ENCODE results near the gene BTBD7. TPM values are rescaled to one million over a fixed set of nuclear protein-coding genes. Genes with fewer than 3 reads are reported as not detected.

BTBD7 gene
- total RNA-seq, 1 experiment from 2014 or later, result 17.2 TPM

DNA sequence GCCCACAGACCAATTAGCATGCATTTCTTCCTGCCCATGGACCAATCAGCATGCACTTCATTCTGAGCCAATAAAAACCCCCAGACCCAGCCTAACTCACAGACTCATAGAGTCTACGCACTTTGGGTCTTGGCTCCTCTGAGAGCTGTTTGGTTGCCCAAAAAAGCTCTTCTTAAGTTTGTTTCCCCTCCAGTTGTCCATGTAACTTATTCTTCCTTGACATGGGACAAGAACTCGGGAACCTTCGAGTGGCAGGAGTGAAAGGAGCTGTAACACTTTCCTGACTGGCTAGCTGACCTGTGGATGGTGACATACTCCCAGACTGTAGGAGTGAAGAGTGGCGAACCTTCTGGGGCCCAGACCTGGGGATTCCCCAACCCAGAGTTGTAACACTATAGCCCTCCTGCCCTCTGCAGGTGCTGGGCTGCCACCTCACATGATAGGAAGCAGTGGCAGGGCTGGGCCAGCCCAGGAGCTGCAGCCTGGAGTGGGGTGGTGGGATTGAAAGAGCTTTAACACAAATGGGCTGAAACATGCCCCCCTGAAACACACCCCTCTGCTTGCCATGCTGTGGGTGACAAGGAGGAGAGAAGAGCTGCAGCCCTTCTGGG lies 4.4 kb upstream of the BTBD7 start:
- Histone ChIP-seq H3K4me3 (no peak overlapping the region), H3K4me1 (replicated peaks) (0 out of 2 replicates have a peak, but pooled peaks cover 6% of the 10 kb centered on the region), H3K27me3 (replicated peaks) (no peaks in the 10 kb centered on the region), H3K36me3 (peaks cover 4% of the 10 kb centered on the region), H3K27ac (no peak overlapping the region), H3K9me3 (replicated peaks) (peaks cover 2% of the 10 kb centered on the region; the same call in 1 of the 2 replicates)
- no peak for DNase-seq (ENCODE audit: low read depth in 1 of 2, low spot score in 2 of 2)

DNA sequence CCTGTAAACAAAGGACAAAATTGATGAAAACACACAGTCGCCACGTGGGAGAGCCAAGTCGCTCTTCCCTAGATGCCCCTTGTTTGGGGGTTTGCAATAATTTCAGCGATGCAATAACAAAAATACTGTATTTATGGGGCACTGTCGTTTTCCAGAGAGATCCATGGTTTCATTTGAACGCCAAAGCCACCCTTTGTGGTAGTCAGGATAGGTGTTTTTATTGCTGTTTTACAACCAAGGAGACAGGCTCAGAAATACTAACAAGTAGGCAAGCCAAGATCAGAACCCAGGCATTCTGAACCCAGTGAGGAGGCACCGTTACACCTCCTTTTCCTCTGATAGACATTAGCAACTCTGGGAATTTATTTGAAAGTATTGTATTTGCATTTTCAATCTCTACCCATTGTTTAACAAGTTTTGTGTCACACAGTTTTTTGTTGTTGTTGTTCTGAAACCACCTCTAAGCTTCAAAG lies 831 bp upstream of the BTBD7 start:
- Histone ChIP-seq H3K4me1 (replicated peaks) (peaks cover 17% of the 10 kb centered on the region), H3K27me3 (replicated peaks) (no peaks in the 10 kb centered on the region), H3K27ac (peak overlapping the region; percentile 30), H3K9me3 (replicated peaks) (no peaks in the 10 kb centered on the region; the same call in 1 of the 2 replicates), H3K36me3 (peaks cover 14% of the 10 kb centered on the region), H3K4me3 (peak overlapping the region; percentile 89)
- DNase-seq (ENCODE audit: low read depth in 1 of 2, low spot score in 2 of 2), result no peak

DNA sequence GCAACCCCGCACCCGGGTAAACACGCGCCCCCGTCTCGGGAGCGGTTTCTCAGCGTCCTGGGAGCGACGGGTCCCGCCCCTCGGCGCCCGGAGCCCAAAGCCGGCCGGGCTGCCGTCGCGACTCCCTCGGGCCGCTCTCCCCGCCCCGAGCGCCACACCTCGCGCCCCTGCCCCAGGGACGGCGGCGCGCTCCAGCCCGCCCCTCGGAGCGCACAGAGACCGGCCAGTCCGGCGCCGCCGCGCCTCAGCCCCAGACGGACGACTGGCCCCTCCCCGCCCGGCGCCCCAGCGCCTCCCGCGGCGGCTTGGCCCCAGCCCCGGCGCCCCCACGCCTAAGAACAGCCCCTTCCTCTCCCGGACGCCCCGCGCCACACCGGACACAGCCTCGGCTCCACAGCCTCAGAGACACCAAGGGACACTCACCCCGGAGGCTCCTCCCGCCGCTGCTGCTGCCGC lies 411 bp downstream of the BTBD7 start:
- DNase-seq (ENCODE audit: low read depth in 1 of 2, low spot score in 2 of 2), result peak in 1 of 2 experiments; percentile 55
- Histone ChIP-seq H3K36me3 (peaks cover 14% of the 10 kb centered on the region), H3K4me3 (peak overlapping the region; percentile 89), H3K4me1 (replicated peaks) (peaks cover 17% of the 10 kb centered on the region), H3K9me3 (replicated peaks) (no peaks in the 10 kb centered on the region; the same call in 1 of the 2 replicates), H3K27me3 (replicated peaks) (no peaks in the 10 kb centered on the region), H3K27ac (peak overlapping the region; percentile 91)

DNA sequence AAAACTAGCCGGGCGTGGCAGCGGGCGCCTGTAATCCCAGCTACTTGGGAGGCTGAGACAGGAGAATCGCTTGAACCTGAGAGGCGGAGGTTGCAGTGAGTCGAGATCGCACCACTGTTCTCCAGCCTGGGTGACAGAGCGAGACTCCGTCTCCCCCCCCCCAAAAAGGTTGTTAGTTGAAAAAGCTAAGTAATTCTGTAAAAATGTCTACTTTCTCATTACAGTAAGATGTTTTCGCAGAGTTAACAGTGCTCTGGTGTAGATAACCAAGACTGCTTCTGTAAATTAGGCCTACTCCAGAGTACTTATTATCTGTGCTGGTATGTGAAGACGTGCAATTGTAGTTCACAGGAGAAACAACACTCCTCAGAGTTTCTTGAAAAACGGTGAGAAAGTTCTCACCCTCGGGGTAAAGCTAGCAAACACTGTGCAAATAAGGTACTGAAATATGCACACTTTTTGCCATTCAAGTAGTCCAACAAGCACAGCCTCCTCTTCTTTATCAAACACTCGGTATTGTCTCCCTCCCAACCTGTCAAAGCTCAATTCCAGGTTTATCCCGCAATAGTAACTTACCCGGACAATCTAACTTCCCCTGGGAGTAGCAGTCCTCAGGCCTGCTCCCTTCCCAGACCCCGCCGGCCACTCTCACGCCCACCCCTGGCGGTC lies 974 bp downstream of the BTBD7 start:
- Histone ChIP-seq H3K4me1 (replicated peaks) (peaks cover 17% of the 10 kb centered on the region), H3K27me3 (replicated peaks) (no peaks in the 10 kb centered on the region), H3K4me3 (peak overlapping the region; percentile 89), H3K27ac (peak overlapping the region; percentile 91), H3K36me3 (peaks cover 14% of the 10 kb centered on the region), H3K9me3 (replicated peaks) (no peaks in the 10 kb centered on the region; the same call in 1 of the 2 replicates)
- peak in 1 of 2 experiments; percentile 26 for DNase-seq (ENCODE audit: low read depth in 1 of 2, low spot score in 2 of 2)

DNA sequence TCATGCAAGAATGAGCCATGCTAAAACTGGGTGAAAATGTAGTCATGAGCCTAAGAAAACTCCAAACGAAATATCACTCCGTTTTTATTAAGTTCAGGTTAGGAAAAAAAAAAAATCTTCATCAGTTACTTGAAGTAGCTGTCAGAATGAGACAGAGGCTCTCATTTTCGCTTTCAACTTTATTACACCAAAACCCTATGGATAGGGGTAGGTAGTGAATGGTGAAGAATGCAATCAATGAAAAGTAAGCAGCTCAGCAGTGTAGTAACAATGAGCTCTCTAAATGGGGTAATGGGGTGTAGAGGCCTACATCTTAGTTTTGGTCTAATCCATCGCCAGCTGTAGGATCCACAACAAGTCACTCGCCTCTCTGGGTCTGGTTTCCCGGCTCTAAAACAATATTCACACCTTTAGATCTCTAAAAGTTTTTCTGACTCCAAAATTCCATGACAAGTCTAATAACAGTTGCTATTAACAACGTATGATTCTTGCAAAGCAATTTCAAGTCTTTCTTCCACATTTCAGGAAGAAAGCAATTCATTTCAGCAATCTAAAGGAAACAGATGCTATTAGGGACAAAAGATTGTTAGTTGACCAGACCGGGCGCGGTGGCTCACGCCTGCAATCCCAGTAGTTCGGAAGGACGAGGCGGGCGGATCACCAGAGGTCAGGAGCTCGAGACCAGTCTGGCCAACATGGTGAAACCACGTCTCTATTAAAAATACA lies 1.7 kb downstream of the BTBD7 start:
- H3K4me3 ChIP-seq, result peak overlapping the region; percentile 89
- peaks cover 14% of the 10 kb centered on the region for H3K36me3 ChIP-seq
- H3K27me3 ChIP-seq (replicated peaks), result no peaks in the 10 kb centered on the region
- no peak for DNase-seq (ENCODE audit: low read depth in 1 of 2, low spot score in 2 of 2)
- peaks cover 17% of the 10 kb centered on the region for H3K4me1 ChIP-seq (replicated peaks)
- no peak overlapping the region for H3K27ac ChIP-seq
- H3K9me3 ChIP-seq (replicated peaks), result no peaks in the 10 kb centered on the region; the same call in 1 of the 2 replicates

DNA sequence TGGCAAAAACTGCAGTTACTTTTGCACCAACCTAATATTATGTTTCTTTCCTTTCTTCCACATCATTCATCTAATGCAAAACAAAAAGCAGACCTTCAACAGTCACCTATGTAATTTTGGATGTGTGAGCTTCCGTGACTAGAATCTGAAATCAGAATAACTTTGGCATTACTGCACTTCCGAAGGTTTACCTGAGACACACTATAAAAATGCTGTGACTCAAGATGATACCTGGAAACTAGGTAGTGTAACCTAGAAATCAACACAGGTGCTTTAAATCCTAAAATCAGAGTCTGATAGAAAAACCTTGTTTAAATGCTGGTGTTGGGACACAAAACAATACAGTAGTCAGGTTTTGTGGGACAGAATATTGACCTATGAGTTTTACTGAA lies 2.2 kb downstream of the BTBD7 start:
- H3K27ac ChIP-seq, result no peak overlapping the region
- peaks cover 14% of the 10 kb centered on the region for H3K36me3 ChIP-seq
- no peaks in the 10 kb centered on the region for H3K27me3 ChIP-seq (replicated peaks)
- no peaks in the 10 kb centered on the region; the same call in 1 of the 2 replicates for H3K9me3 ChIP-seq (replicated peaks)
- DNase-seq (ENCODE audit: low read depth in 1 of 2, low spot score in 2 of 2), result no peak
- peaks cover 17% of the 10 kb centered on the region for H3K4me1 ChIP-seq (replicated peaks)
- no peak overlapping the region for H3K4me3 ChIP-seq

DNA sequence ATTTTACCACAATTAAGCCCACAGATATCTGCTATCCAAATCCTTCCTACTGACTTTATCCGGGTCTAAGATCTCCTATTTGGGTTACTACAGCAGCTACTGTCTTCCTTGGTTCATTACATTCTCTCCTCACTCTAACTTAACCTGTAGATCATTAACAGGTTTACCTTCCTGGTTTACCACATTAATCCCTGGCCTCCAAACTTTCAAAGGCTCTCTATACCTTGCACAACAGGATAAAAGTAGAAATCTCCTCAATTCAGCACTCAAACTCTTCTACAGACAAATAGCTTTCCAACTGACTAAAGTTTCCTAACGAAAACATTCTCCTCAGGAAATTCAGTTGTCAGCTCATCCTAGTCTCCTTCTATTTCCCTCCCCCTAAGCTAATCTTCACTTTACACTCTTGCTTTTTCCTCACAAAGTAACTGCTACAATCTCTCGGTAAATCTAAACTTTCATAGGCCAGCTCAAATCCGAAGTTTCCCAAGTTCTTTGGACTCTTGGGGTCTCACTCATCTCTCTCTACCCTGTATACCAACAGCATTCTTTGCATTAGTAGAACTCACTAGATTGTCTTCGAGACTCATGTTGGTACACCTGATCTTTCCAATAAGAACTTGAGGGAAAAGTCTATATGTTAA lies 2.7 kb downstream of the BTBD7 start:
- peaks cover 17% of the 10 kb centered on the region for H3K4me1 ChIP-seq (replicated peaks)
- no peak overlapping the region for H3K4me3 ChIP-seq
- no peak for DNase-seq (ENCODE audit: low read depth in 1 of 2, low spot score in 2 of 2)
- no peaks in the 10 kb centered on the region; the same call in 1 of the 2 replicates for H3K9me3 ChIP-seq (replicated peaks)
- H3K27ac ChIP-seq, result no peak overlapping the region
- H3K36me3 ChIP-seq, result peaks cover 14% of the 10 kb centered on the region
- no peaks in the 10 kb centered on the region for H3K27me3 ChIP-seq (replicated peaks)

DNA sequence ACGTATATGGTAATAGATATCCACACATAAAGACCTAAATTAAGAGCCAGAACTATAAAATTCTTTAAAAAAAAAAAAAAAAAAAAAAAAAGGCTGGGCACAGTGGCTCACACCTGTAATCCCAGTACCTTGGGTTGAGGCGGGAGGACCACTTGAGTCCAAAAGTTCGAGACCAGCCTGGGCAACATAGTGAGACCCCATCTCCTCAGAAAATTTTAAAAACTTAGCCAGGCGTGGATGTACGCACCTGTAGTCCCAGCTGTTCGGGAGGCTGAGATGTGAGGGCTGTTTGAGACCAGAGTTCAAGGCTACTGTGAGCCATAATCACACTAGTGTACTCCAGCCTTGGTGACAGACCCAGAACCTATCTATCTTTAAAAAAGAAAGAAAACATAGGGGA lies 4.3 kb downstream of the BTBD7 start:
- no peaks in the 10 kb centered on the region; the same call in 1 of the 2 replicates for H3K9me3 ChIP-seq (replicated peaks)
- H3K36me3 ChIP-seq, result peaks cover 14% of the 10 kb centered on the region
- no peaks in the 10 kb centered on the region for H3K27me3 ChIP-seq (replicated peaks)
- peaks cover 12% of the 10 kb centered on the region for H3K4me1 ChIP-seq (replicated peaks)
- no peak overlapping the region for H3K27ac ChIP-seq
- no peak for DNase-seq (ENCODE audit: low read depth in 1 of 2, low spot score in 2 of 2)
- H3K4me3 ChIP-seq, result no peak overlapping the region

DNA sequence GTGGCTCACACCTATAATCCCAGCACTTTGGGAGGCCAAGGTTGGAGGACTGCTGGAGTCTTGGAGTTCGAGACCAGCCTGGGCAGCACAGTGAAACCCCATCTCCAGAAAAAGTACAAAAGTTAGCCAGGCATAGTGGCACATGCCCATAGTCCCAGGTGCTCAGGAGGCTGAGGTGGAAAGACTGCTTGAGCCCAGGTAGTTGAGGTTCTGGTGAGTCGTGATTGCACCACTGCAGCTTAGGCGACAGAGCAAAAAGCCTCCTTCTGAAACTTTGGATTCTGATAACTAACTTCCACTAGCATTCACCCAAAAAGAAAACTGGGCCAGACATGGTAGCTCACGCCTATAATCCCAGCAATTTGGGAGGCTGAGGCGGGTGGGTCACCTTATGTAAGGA lies 6.6 kb downstream of the BTBD7 start:
- H3K4me3 ChIP-seq, result no peak overlapping the region
- no peak overlapping the region for H3K27ac ChIP-seq
- peaks cover 8% of the 10 kb centered on the region; the same call in 1 of the 2 replicates for H3K36me3 ChIP-seq
- H3K27me3 ChIP-seq (replicated peaks), result no peaks in the 10 kb centered on the region
- H3K9me3 ChIP-seq (replicated peaks), result no peaks in the 10 kb centered on the region
- H3K4me1 ChIP-seq (replicated peaks), result peaks cover 2% of the 10 kb centered on the region
- DNase-seq (ENCODE audit: low read depth in 1 of 2, low spot score in 2 of 2), result no peak

DNA sequence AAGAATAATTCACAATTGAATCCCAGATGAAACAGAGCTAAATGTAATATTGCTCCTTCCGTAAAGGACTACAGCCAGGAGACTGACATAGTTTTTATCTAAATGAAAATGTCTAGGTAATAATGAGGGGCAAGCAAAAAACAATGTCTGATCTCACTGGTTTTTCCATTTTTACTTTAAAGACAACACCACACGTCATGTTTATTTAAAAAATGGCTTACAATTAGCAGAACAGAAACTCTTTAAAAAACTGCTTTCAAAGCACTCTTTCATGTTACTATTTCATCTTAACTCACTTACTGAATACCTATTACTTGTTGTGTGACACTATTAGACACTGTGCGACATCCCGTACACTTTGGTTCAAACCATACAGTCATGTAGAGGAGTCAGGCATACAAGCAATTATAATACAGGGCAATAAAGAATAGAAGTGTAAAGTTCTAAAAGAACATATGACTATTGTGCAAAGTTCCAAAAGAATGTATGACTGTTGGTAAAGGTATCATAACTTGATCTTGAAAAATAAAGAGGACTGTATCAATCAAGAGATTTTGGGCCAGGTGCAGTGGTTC lies 9.1 kb downstream of the BTBD7 start:
- H3K27me3 ChIP-seq (replicated peaks), result no peaks in the 10 kb centered on the region
- peaks cover 14% of the 10 kb centered on the region for H3K4me1 ChIP-seq (replicated peaks)
- no peaks in the 10 kb centered on the region; the same call in 1 of the 2 replicates for H3K36me3 ChIP-seq
- DNase-seq (ENCODE audit: low read depth in 1 of 2, low spot score in 2 of 2), result no peak
- no peaks in the 10 kb centered on the region for H3K9me3 ChIP-seq (replicated peaks)
- H3K27ac ChIP-seq, result no peak overlapping the region
- no peak overlapping the region for H3K4me3 ChIP-seq

DNA sequence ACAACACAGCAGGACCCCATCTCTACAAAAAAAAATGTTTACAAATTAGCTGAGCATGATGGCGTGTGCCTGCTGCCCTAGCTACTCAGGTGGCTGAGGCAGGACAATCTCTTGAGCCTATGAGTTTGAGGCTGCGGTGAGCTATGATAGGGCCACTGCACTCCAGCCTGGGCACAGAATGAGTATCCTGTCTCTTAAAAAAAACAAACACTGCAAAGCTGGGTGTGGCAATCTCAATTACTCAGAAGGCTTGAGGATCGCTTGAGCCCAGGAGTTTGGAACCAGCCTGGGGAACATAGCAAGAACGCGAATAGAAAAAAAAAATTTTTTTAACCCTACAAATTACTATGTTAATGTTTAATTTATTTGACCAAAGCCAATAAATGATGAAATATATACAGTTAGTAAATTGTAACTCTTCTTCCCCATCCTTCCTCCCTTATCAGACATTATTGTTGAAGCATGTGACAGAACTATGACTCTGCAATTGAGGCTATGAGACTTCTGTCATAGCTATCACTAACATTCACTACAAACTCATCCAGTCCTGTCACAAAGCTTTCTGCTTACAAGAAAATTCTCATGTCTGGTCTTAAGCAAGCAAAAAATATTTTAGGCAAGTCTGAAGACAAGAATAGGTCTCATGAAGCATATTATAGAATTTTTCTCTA lies 9.8 kb downstream of the BTBD7 start:
- Histone ChIP-seq H3K9me3 (replicated peaks) (no peaks in the 10 kb centered on the region), H3K4me1 (replicated peaks) (peaks cover 20% of the 10 kb centered on the region), H3K36me3 (no peaks in the 10 kb centered on the region; the same call in 1 of the 2 replicates), H3K27ac (no peak overlapping the region), H3K27me3 (replicated peaks) (no peaks in the 10 kb centered on the region), H3K4me3 (no peak overlapping the region)
- DNase-seq (ENCODE audit: low read depth in 1 of 2, low spot score in 2 of 2), result no peak

DNA sequence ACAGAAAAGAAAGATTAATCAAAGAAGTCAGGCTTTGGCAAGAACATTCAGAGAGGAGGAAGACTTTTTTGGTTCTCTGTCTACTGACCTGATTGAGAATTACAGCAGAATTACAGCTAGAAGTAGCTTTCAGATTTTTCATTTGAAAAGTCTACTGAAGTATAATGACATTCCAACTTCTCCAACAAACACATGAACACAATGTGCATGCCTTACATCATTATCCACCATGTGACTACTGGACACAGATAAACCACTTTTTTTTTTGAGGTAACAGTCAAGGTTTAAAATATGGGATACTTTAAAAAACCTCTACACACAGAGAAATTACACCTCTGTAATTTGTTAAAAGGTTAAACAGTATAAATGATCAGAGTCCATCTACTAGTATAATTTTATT lies 12.3 kb downstream of the BTBD7 start:
- DNase-seq (ENCODE audit: low read depth in 1 of 2, low spot score in 2 of 2), result no peak
- Histone ChIP-seq H3K27ac (no peak overlapping the region), H3K36me3 (no peaks in the 10 kb centered on the region; the same call in 1 of the 2 replicates), H3K9me3 (replicated peaks) (no peaks in the 10 kb centered on the region), H3K4me3 (no peak overlapping the region), H3K4me1 (replicated peaks) (peaks cover 28% of the 10 kb centered on the region), H3K27me3 (replicated peaks) (no peaks in the 10 kb centered on the region)

DNA sequence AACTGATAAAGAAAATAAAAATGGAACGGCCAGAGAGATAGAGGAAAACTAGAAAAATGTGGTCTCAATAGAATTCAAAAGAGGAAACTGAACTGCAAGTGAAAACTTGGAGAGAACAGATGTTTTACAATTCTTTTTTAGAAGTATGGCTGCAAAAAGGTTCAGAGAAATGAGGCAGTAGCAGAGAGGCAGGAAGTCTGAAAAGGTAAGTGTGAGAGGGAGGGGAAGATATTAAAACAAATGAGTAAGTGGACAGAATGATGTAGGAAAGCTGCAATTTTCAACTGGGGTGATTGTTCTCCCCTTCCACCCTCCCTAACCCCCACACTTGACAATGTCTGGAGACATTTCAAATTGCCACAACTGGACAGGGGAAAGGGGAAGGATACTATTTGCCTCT lies 12.9 kb downstream of the BTBD7 start:
- H3K27ac ChIP-seq, result no peak overlapping the region
- H3K4me3 ChIP-seq, result no peak overlapping the region
- H3K4me1 ChIP-seq (replicated peaks), result peaks cover 28% of the 10 kb centered on the region
- H3K9me3 ChIP-seq (replicated peaks), result no peaks in the 10 kb centered on the region
- DNase-seq (ENCODE audit: low read depth in 1 of 2, low spot score in 2 of 2), result no peak
- H3K36me3 ChIP-seq, result no peaks in the 10 kb centered on the region; the same call in 1 of the 2 replicates
- no peaks in the 10 kb centered on the region for H3K27me3 ChIP-seq (replicated peaks)

Data from SJSA1 (cell line).